ENCODE measurements around the gene GK.
"Not testable (repeated sequence)": the region's sequence is repeated elsewhere in the genome, so short reads cannot be mapped to it uniquely, and the experiment has no call there.

GK gene

GRCh38 chrX:30762755-30763154, 109.5 kb downstream of the GK start:
- TF ChIP-seq CTCF (IDR thresholded peaks at IDR 0.05) (no peak), ZFX (IDR thresholded peaks at IDR 0.05; ENCODE audit: borderline replicate concordance) (no peak)
- H3K27ac ChIP-seq = no peak overlapping the region

- H3K27ac ChIP-seq = not testable (repeated sequence)
These were observed 120.5 kb downstream of the GK start for GRCh38 chrX:30773764-30774163.

- TF ChIP-seq ZFX (IDR thresholded peaks at IDR 0.05; ENCODE audit: borderline replicate concordance) = no peak
- no peak for TF ChIP-seq CTCF (IDR thresholded peaks at IDR 0.05)
- H3K27ac ChIP-seq = no peak overlapping the region
These were observed 124.4 kb downstream of the GK start for GRCh38 chrX:30777575-30777974.

- H3K27ac ChIP-seq = no peak overlapping the region
- TF ChIP-seq ZFX (IDR thresholded peaks at IDR 0.05; ENCODE audit: borderline replicate concordance) (no peak), CTCF (IDR thresholded peaks at IDR 0.05) (no peak)
These were observed 126.3 kb downstream of the GK start for GRCh38 chrX:30779453-30780030.

Measured in 22Rv1 (cell line).